ENCODE data around the gene RECQL5.

RECQL5 gene

GRCh38 chr17:75697651-75698291 is 30.8 kb upstream of the RECQL5 start:
- peak overlapping the region in 1 of 2 donors; percentile 58 for H3K4me3 ChIP-seq (ENCODE audit: low read length in 2 of 2)
- peaks cover 39 to 58% of the 10 kb centered on the region in 2 donors for H3K36me3 ChIP-seq (ENCODE audit: control insufficient read depth in 2 of 2, insufficient read depth in 2 of 2, low read length in 2 of 2)
- H3K27me3 ChIP-seq (ENCODE audit: control insufficient read depth in 2 of 2, insufficient read depth in 2 of 2, low read length in 2 of 2): no peaks in the 10 kb centered on the region
- peak overlapping the region; percentile 48 to 86 for H3K9ac ChIP-seq (ENCODE audit: low read depth in 1 of 2, low read length in 2 of 2)
- peaks cover 32 to 47% of the 10 kb centered on the region in 2 donors for H3K4me1 ChIP-seq (ENCODE audit: control insufficient read depth in 2 of 2, insufficient read depth in 2 of 2, low read length in 2 of 2)
- no peaks in the 10 kb centered on the region for H3K9me3 ChIP-seq (ENCODE audit: control insufficient read depth in 2 of 2, low read length in 2 of 2)
- peak overlapping the region; percentile 93 to 95 for H3K27ac ChIP-seq (ENCODE audit: low read depth in 2 of 2, low read length in 2 of 2)

- peaks cover 32 to 58% of the 10 kb centered on the region in 2 donors for H3K36me3 ChIP-seq (ENCODE audit: control insufficient read depth in 2 of 2, insufficient read depth in 2 of 2, low read length in 2 of 2)
- H3K9ac ChIP-seq (ENCODE audit: low read depth in 1 of 2, low read length in 2 of 2): peak overlapping the region; percentile 43 to 54
- no peak overlapping the region for H3K4me3 ChIP-seq (ENCODE audit: low read length in 2 of 2)
- peak overlapping the region; percentile 93 to 95 for H3K27ac ChIP-seq (ENCODE audit: low read depth in 2 of 2, low read length in 2 of 2)
- no peaks in the 10 kb centered on the region for H3K27me3 ChIP-seq (ENCODE audit: control insufficient read depth in 2 of 2, insufficient read depth in 2 of 2, low read length in 2 of 2)
- peaks cover 32 to 52% of the 10 kb centered on the region in 2 donors for H3K4me1 ChIP-seq (ENCODE audit: control insufficient read depth in 2 of 2, insufficient read depth in 2 of 2, low read length in 2 of 2)
- H3K9me3 ChIP-seq (ENCODE audit: control insufficient read depth in 2 of 2, low read length in 2 of 2): no peaks in the 10 kb centered on the region
Measured at GRCh38 chr17:75695830-75696271, 28.9 kb upstream of the RECQL5 start.

GRCh38 chr17:75695141-75695829 is 28.3 kb upstream of the RECQL5 start:
- peaks cover 26 to 58% of the 10 kb centered on the region in 2 donors for H3K36me3 ChIP-seq (ENCODE audit: control insufficient read depth in 2 of 2, insufficient read depth in 2 of 2, low read length in 2 of 2)
- H3K9ac ChIP-seq (ENCODE audit: low read depth in 1 of 2, low read length in 2 of 2): peak overlapping the region in 1 of 2 donors; percentile 43
- no peak overlapping the region for H3K4me3 ChIP-seq (ENCODE audit: low read length in 2 of 2)
- peaks cover 35 to 52% of the 10 kb centered on the region in 2 donors for H3K4me1 ChIP-seq (ENCODE audit: control insufficient read depth in 2 of 2, insufficient read depth in 2 of 2, low read length in 2 of 2)
- no peaks in the 10 kb centered on the region for H3K27me3 ChIP-seq (ENCODE audit: control insufficient read depth in 2 of 2, insufficient read depth in 2 of 2, low read length in 2 of 2)
- peak overlapping the region; percentile 93 to 95 for H3K27ac ChIP-seq (ENCODE audit: low read depth in 2 of 2, low read length in 2 of 2)
- no peaks in the 10 kb centered on the region for H3K9me3 ChIP-seq (ENCODE audit: control insufficient read depth in 2 of 2, low read length in 2 of 2)

GRCh38 chr17:75694536-75694935 is 27.6 kb upstream of the RECQL5 start:
- peaks cover 20 to 51% of the 10 kb centered on the region in 2 donors for H3K36me3 ChIP-seq (ENCODE audit: control insufficient read depth in 2 of 2, insufficient read depth in 2 of 2, low read length in 2 of 2)
- peak overlapping the region; percentile 34 to 93 for H3K27ac ChIP-seq (ENCODE audit: low read depth in 2 of 2, low read length in 2 of 2)
- no peak overlapping the region for H3K4me3 ChIP-seq (ENCODE audit: low read length in 2 of 2)
- H3K9me3 ChIP-seq (ENCODE audit: control insufficient read depth in 2 of 2, low read length in 2 of 2): no peaks in the 10 kb centered on the region
- no peak overlapping the region for H3K9ac ChIP-seq (ENCODE audit: low read depth in 1 of 2, low read length in 2 of 2)
- peaks cover 38 to 52% of the 10 kb centered on the region in 2 donors for H3K4me1 ChIP-seq (ENCODE audit: control insufficient read depth in 2 of 2, insufficient read depth in 2 of 2, low read length in 2 of 2)
- no peaks in the 10 kb centered on the region for H3K27me3 ChIP-seq (ENCODE audit: control insufficient read depth in 2 of 2, insufficient read depth in 2 of 2, low read length in 2 of 2)

GRCh38 chr17:75693500-75694481 is 26.8 kb upstream of the RECQL5 start:
- no peaks in the 10 kb centered on the region for H3K27me3 ChIP-seq (ENCODE audit: control insufficient read depth in 2 of 2, insufficient read depth in 2 of 2, low read length in 2 of 2)
- H3K36me3 ChIP-seq (ENCODE audit: control insufficient read depth in 2 of 2, insufficient read depth in 2 of 2, low read length in 2 of 2): peaks cover 20 to 51% of the 10 kb centered on the region in 2 donors
- peak overlapping the region; percentile 26 to 34 for H3K27ac ChIP-seq (ENCODE audit: low read depth in 2 of 2, low read length in 2 of 2)
- no peak overlapping the region for H3K4me3 ChIP-seq (ENCODE audit: low read length in 2 of 2)
- H3K4me1 ChIP-seq (ENCODE audit: control insufficient read depth in 2 of 2, insufficient read depth in 2 of 2, low read length in 2 of 2): peaks cover 37 to 51% of the 10 kb centered on the region in 2 donors
- H3K9me3 ChIP-seq (ENCODE audit: control insufficient read depth in 2 of 2, low read length in 2 of 2): no peaks in the 10 kb centered on the region
- peak overlapping the region in 1 of 2 donors; percentile 14 for H3K9ac ChIP-seq (ENCODE audit: low read depth in 1 of 2, low read length in 2 of 2)

- no peak overlapping the region for H3K4me3 ChIP-seq (ENCODE audit: low read length in 2 of 2)
- peak overlapping the region; percentile 9 to 16 for H3K27ac ChIP-seq (ENCODE audit: low read depth in 2 of 2, low read length in 2 of 2)
- H3K9me3 ChIP-seq (ENCODE audit: control insufficient read depth in 2 of 2, low read length in 2 of 2): no peaks in the 10 kb centered on the region
- H3K36me3 ChIP-seq (ENCODE audit: control insufficient read depth in 2 of 2, insufficient read depth in 2 of 2, low read length in 2 of 2): peaks cover 20 to 57% of the 10 kb centered on the region in 2 donors
- H3K4me1 ChIP-seq (ENCODE audit: control insufficient read depth in 2 of 2, insufficient read depth in 2 of 2, low read length in 2 of 2): peaks cover 31 to 45% of the 10 kb centered on the region in 2 donors
- H3K27me3 ChIP-seq (ENCODE audit: control insufficient read depth in 2 of 2, insufficient read depth in 2 of 2, low read length in 2 of 2): no peaks in the 10 kb centered on the region
- no peak overlapping the region for H3K9ac ChIP-seq (ENCODE audit: low read depth in 1 of 2, low read length in 2 of 2)
Measured at GRCh38 chr17:75692976-75693375, 26.0 kb upstream of the RECQL5 start.

- Histone ChIP-seq H3K4me1 (ENCODE audit: control insufficient read depth in 2 of 2, insufficient read depth in 2 of 2, low read length in 2 of 2) (peaks cover 22 to 37% of the 10 kb centered on the region in 2 donors), H3K27ac (ENCODE audit: low read depth in 2 of 2, low read length in 2 of 2) (peak overlapping the region in 1 of 2 donors; percentile 44), H3K4me3 (ENCODE audit: low read length in 2 of 2) (no peak overlapping the region), H3K9me3 (ENCODE audit: control insufficient read depth in 2 of 2, low read length in 2 of 2) (no peaks in the 10 kb centered on the region), H3K9ac (ENCODE audit: low read depth in 1 of 2, low read length in 2 of 2) (no peak overlapping the region), H3K36me3 (ENCODE audit: control insufficient read depth in 2 of 2, insufficient read depth in 2 of 2, low read length in 2 of 2) (peaks cover 20 to 57% of the 10 kb centered on the region in 2 donors), H3K27me3 (ENCODE audit: control insufficient read depth in 2 of 2, insufficient read depth in 2 of 2, low read length in 2 of 2) (no peaks in the 10 kb centered on the region)
Measured at GRCh38 chr17:75691801-75692626, 25.1 kb upstream of the RECQL5 start.

- H3K9ac ChIP-seq (ENCODE audit: low read depth in 1 of 2, low read length in 2 of 2): no peak overlapping the region
- H3K27me3 ChIP-seq (ENCODE audit: control insufficient read depth in 2 of 2, insufficient read depth in 2 of 2, low read length in 2 of 2): no peaks in the 10 kb centered on the region
- peaks cover 20 to 57% of the 10 kb centered on the region in 2 donors for H3K36me3 ChIP-seq (ENCODE audit: control insufficient read depth in 2 of 2, insufficient read depth in 2 of 2, low read length in 2 of 2)
- H3K4me3 ChIP-seq (ENCODE audit: low read length in 2 of 2): no peak overlapping the region
- H3K4me1 ChIP-seq (ENCODE audit: control insufficient read depth in 2 of 2, insufficient read depth in 2 of 2, low read length in 2 of 2): peaks cover 18 to 33% of the 10 kb centered on the region in 2 donors
- no peaks in the 10 kb centered on the region for H3K9me3 ChIP-seq (ENCODE audit: control insufficient read depth in 2 of 2, low read length in 2 of 2)
- peak overlapping the region in 1 of 2 donors; percentile 44 for H3K27ac ChIP-seq (ENCODE audit: low read depth in 2 of 2, low read length in 2 of 2)
Measured at GRCh38 chr17:75691371-75691791, 24.4 kb upstream of the RECQL5 start.

- Histone ChIP-seq H3K27ac (ENCODE audit: low read depth in 2 of 2, low read length in 2 of 2) (peak overlapping the region in 1 of 2 donors; percentile 54), H3K4me1 (ENCODE audit: control insufficient read depth in 2 of 2, insufficient read depth in 2 of 2, low read length in 2 of 2) (peaks cover 18 to 29% of the 10 kb centered on the region in 2 donors), H3K27me3 (ENCODE audit: control insufficient read depth in 2 of 2, insufficient read depth in 2 of 2, low read length in 2 of 2) (no peaks in the 10 kb centered on the region), H3K4me3 (ENCODE audit: low read length in 2 of 2) (no peak overlapping the region), H3K9ac (ENCODE audit: low read depth in 1 of 2, low read length in 2 of 2) (no peak overlapping the region), H3K36me3 (ENCODE audit: control insufficient read depth in 2 of 2, insufficient read depth in 2 of 2, low read length in 2 of 2) (peaks cover 17 to 44% of the 10 kb centered on the region in 2 donors), H3K9me3 (ENCODE audit: control insufficient read depth in 2 of 2, low read length in 2 of 2) (no peaks in the 10 kb centered on the region)
Measured at GRCh38 chr17:75689441-75689873, 22.5 kb upstream of the RECQL5 start.

All from mucosa of rectum (tissue), 2 donors.